GM21528 (cell line): ENCODE measurements around the gene C16orf74.

Source experiments
- ATAC-seq: cut with Tn5 transposase; IDR thresholded peaks from one replicate; pipeline ENCODE4 v1.9.1; 2021; ENCODE audit warnings: mild to moderate bottlenecking, moderate library complexity; ENCODE audit not compliant: unreplicated experiment, low FRiP score

C16orf74 gene

DNA sequence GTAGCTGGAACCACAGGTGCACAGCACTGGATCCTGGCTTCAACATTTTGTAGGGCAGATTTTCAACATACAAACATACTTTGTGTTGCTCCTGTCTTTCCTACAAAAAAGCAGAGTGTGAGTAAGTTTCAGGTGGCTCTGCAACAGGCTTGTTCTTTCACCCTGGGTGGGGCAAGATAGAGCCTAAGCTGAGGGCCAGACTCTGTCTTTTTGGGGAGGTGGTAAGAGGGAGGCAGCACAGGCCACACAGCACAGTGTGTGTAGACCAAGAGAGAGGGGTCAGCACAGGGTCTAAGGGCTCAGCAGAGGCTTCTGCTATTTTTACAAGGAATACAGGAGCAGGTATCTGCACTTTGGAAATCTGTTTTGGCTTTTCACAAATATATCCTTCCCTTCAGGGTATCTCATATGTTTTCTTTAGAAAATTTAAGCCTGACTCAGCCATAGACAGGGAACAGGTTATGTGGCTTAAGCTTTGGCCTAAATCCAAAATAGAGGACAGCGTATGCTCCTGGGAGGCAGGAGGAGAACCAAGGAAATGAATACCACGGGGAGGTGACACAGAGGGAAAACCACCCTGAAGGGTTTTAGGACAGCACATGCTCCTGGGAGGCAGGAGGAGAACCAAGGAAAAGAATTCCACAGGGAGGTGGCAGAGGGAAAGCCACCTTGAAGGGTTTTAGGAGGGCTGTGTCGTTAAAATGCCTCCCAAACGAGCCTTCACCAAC, 26.9 kb upstream of the C16orf74 start:
- no peak for ATAC-seq

DNA sequence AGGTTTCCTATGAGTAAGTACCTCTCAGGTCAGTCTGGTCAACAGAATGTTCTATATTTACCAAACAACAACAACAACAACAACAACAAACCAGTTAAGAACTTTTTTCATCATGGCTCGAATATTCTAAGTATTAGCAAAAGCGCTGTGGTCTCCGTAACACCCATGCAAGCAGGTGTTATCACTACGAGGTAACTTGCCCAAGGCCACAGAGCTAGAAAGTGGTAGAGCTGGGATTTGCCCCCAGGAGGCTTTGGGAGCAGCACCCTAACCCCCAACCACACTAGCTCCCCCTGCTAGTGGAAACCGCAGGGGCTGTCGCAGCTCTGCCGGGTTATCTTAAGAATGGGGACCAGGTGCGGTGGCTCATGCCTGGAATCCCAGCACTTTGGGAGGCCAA, 23.9 kb upstream of the C16orf74 start:
- ATAC-seq, result no peak

GRCh38 chr16:85774136-85774535, 23.2 kb upstream of the C16orf74 start:
- no peak for ATAC-seq

DNA sequence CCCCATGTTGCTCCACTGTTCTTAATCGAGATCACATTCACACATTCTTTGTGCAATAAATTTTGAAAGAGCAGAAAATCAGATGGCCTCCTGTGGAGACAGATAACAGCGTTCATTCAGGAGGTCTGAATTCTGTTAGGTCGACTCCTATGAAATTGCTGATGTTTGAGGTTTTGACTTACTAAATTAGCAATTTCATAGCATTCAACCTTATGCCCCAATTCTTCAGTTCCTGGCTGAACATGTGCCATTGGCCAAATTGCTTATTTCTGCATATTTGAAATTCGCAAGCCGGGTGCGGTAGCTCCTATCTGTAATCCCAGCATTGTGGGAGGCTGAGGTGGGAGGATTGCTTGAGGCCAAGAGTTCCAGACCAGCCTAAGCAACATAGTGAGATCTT, 22.1 kb upstream of the C16orf74 start:
- no peak for ATAC-seq

GRCh38 chr16:85770741-85771140, 19.8 kb upstream of the C16orf74 start:
- no peak for ATAC-seq

- ATAC-seq, result no peak
Measured at GRCh38 chr16:85768199-85768598, 17.3 kb upstream of the C16orf74 start.

GRCh38 chr16:85767531-85767930, 16.6 kb upstream of the C16orf74 start:
- no peak for ATAC-seq

- ATAC-seq, result no peak
Measured at GRCh38 chr16:85765767-85766166, 14.9 kb upstream of the C16orf74 start.

GRCh38 chr16:85765211-85765610, 14.3 kb upstream of the C16orf74 start:
- no peak for ATAC-seq

- ATAC-seq, result no peak
Measured at GRCh38 chr16:85763616-85764015, 12.7 kb upstream of the C16orf74 start.

- no peak for ATAC-seq
Measured at GRCh38 chr16:85762970-85763369, 12.1 kb upstream of the C16orf74 start.

- ATAC-seq, result no peak
Measured at GRCh38 chr16:85761861-85762260, 11.0 kb upstream of the C16orf74 start.

DNA sequence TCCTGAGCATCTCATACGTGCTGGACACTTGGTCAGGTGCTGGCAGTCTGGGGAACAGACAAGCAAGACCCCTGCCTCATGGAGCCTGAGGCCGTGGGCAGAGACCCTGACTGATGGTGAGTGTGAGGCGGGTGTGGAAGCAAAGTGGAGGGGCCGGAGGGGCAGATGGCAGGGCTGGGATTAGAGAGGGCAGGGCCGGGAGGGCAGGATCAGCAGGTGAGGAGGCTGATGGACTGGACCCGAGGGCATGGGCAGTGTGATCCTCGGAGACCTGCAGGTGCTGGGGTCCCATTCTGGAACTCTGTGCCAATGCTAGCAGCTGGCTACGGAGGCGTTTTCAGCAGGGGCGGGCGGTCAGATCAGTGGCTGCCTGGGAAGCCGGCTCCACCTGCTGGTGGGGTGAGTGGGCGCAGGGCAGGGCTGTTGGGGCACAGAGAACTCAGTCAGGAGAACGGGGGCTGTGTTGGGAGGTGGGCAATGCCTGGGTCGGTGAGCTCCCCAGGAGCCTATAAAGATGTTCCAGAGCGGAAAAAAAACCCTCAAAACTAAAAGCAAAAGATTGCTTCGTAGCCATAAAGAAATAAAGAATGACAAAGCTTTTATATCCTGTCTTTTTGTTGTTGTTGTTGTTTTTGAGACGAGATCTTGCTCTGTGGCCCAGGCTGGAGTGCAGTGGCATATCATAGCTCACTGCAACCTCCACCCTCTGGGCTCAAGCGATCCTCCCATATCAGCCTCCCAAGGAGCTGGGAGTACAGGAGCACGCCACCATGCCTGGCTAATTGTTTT, 8.9 kb upstream of the C16orf74 start:
- ATAC-seq, result no peak

DNA sequence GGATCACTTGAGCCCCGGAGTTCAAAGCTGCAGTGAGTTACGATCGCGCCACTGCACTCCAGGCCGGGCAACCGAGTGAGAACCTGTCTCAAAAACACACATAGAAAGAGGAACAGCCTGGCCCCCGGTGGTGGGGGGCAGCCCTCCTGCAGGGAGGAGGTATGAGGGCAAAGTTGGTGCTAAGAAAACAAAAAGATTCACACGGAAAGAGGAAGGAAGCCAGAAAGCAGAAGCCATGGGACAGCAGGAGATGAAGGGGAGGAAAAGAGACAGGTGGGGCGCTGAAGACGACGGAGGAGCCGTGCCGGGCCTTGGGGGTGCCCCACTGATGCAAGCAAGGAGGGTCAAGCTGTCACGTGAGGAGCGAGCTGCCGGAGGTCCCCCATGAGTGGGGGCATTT, 8.2 kb upstream of the C16orf74 start:
- no peak for ATAC-seq

- no peak for ATAC-seq
Measured at GRCh38 chr16:85757341-85757822, 6.5 kb upstream of the C16orf74 start.

DNA sequence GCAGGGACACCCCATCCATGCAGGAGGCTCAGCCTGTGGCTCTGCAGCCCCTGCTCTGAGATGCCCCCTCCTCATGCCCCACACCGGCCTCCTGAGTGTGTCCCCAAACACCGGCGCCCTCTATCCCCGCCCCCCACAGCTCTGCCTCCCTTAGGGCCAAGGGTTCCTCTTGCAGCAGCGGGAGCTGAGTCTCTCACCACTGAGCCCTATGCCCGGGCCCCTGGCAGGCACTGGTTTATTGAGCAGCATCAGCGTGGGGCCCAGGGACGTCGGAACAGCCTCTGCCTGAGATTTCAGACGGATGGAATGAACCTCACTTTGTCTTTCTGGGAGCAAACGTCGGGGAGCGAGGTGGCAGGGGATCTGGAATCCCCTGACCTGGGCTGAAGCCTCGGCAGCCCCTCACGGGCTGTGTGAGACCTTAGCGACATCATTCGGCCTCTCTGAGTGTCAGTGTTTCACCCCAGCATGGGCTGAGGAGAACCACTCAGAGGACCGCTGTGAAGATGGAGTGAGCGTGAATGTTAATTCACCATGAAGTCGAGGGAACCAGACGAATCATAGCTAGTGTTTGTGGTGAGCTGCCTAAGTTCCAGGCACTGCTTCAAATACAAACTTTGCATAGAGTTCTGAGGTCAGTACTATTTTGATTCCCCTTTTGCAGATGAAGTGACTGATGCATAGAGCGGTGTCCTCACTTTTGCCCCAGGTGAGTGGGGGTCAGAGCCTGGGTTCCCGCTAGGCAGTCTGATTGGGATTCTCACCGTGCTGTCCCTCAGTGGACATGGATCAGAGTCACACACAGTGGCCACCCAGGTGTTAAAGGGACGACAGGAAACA, 5.3 kb upstream of the C16orf74 start:
- peak; percentile 42 for ATAC-seq

DNA sequence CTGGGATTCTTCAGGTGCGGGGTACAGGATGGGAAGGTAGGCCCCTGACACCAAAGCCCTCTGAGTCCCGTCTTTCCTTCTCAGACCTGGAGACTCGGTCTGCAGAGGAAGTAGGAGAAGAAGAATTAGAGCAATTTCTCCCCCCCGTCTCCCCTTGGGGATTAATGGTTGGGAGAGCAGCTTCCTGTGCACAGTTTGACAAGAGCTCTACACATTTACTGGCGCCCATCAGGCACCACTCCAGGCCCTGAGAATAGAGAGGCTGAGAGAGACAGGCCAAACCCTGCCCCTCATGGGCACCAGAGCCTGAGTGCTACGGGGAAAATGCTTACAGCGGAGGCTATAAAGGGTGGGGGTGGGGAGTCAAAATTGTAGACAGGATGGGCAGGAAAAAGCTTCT, 3.5 kb upstream of the C16orf74 start:
- ATAC-seq, result no peak

- ATAC-seq, result no peak
Measured at GRCh38 chr16:85753976-85754375, 3.1 kb upstream of the C16orf74 start.

- no peak for ATAC-seq
Measured at GRCh38 chr16:85753559-85753958, 2.7 kb upstream of the C16orf74 start.

DNA sequence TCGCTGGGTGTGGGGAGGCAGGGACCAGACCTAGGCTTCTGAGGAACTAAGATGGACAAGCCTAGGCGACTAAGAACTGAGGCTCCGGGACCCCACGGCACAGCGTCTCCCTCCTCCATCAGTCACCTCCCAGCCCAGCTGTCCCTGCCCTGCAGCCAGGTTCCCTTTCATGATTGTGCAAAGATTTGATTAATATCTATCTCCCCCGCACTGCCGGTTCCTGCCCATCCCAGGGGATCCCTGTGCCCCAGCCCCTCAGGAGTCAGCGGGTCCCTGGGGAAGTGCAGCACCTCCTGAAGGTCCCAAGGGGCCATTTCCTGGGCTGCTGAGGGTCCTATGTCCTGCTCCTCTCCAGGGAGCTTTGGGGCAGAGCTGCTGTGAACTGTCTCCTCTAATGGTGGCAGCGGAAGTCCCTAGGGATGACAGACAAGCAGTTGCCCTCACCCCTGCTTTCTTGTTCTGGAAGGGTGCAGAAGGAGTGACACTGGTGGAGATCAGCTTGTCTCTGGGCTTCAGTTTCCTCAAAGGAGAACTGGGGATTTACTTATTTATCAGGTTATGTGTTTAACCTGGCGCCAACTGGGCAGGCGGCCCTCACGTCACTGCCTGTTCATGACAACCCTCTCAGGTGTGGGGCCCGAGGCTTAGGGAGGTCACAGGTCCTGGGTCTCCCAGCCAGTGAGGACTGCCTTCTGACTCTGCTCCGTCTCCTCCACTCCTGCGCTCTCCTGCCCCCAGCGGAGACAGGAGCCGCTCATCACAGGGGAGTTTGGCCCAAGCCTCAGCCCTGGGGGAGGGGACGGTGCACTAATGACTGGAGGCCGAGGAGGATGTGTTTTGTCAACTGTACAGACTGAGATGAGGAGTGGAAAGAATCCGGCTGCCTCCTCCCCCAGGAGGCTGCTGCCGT, 1.9 kb upstream of the C16orf74 start:
- ATAC-seq, result no peak
